NCI-H2107 treated with DMSO at 0.1 percent for 48 hours (cell line): ENCODE measurements around the gene SAMD1.
"Not testable (repeated sequence)": the region's sequence is repeated elsewhere in the genome, so short reads cannot be mapped to it uniquely, and the experiment has no call there.

Experiments used
- DNase-seq: peaks from one replicate; lab custom pipeline; 2025; ENCODE audit not compliant: unreplicated experiment; lab: John Stamatoyannopoulos, UW

Gene SAMD1

DNA sequence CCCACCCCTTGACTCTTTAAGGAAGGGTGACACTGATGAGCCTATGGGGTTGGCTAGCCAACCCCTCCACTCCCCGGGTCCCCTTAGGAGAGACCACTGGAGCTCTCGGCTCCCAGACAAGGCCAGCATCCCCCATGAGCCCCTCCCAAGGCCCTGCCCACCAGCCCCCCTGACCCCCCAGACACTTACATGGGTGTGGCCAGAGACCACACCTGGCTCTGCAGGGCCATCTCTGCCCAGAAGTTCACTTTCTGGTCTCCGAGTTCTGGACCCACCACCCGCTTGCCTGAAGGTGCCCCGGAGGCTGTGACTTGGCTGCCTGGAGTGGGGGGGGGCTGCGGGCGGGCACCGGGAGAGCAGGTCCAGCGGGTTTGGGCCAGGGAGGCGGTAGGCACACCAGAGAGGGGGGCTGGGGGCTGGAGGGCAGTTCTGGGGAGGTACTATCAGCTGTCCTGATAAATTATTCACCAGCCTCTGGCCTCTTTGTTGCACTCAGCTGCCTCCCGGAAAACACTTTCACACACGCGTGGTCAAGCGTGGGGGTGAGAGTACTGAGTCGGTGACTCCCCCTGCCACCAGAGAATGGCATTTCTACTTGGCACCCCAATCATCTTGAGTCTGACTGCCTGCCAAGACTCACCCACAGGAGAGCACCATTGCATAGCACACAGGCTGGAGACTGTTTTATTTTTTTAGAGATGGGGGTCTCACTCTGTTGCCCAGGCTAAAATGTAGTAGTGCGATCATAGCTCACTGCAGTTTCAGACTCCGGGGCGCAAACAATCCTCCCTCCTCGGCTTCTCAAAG is 28.6 kb downstream of the SAMD1 start, which contains the start of gene PALM3:
Gene PALM3, minus strand, starts transcription at position 326 of the 807 bp plus-strand sequence. Its CDS starts 96 bp downstream, at position 230.
- DNase-seq: no peak

DNA sequence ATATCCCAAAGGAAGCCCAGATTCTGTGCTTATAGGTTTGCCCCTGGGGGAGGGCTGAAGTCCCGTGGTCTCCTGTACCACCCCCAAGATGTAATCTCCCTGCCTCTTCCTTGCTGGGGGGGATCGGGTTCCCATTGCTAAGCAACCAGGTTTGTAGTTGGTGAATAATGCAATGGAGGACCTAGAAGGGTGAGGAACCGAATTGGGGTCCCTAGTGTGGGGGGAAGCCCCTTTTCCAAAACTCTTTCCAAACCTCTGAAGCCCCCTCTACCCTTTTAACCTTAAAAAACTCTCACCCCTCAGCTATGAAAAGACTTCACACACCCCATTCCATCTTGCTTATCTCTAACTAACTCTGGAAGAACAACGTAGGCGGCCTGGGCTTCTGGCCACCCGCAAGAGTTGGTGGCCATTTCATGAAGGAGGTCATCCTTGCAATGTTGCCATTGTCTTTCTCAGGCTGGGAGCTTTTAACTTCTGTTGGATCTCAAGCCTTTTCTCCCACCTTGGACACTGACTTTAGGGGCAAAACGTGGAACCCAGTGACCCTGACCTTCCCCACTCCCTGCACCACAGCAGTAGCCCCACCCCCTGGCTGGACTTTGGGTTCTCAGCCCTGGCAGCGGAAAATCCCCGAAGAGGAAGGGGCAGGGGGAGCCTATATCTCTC is 29.3 kb downstream of the SAMD1 start:
- no peak for DNase-seq

DNA sequence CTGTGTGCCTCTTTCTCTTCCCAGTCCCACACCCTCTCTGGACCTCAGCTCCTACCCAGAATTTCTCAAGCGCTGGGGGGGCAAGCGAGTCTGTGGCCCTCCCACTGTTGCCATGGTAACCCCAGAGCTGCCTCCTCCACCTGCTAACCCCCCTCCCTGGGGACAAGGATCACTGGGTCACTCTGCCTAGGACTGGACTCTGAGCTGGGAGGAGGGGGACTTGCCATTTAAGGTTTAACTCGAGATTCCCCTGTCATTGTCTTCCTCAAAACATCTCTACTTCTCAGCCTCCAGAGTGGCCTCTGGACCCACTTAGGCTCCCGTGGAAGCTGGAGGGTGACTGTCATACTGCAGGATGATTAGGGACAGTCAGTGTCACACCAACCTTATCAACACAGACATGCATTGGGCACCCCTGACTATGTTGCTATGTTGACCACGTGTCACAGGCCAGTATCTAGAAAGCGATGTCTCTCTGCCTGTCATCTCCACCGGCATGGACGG is 30.8 kb downstream of the SAMD1 start:
- DNase-seq: no peak

DNA sequence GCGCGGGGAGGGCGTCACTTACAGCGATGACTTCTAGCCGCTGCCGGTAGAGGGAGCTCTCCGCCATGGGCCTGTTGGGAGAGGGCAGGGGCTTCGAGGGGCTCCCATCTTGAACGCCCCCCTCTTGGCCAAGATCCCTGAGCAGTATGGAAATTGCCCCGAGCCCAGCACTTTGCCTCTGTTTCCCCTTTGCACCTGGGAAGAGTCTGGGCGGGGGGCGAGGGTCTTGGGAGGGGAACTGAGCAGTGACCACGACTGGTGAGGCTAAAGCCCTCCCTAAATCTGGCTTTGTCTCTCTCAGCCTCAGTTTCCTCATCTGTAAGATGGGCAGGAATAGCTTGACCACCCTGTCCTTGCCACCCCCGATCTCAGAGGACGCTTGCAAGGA is 31.5 kb downstream of the SAMD1 start:
- DNase-seq: no peak

DNA sequence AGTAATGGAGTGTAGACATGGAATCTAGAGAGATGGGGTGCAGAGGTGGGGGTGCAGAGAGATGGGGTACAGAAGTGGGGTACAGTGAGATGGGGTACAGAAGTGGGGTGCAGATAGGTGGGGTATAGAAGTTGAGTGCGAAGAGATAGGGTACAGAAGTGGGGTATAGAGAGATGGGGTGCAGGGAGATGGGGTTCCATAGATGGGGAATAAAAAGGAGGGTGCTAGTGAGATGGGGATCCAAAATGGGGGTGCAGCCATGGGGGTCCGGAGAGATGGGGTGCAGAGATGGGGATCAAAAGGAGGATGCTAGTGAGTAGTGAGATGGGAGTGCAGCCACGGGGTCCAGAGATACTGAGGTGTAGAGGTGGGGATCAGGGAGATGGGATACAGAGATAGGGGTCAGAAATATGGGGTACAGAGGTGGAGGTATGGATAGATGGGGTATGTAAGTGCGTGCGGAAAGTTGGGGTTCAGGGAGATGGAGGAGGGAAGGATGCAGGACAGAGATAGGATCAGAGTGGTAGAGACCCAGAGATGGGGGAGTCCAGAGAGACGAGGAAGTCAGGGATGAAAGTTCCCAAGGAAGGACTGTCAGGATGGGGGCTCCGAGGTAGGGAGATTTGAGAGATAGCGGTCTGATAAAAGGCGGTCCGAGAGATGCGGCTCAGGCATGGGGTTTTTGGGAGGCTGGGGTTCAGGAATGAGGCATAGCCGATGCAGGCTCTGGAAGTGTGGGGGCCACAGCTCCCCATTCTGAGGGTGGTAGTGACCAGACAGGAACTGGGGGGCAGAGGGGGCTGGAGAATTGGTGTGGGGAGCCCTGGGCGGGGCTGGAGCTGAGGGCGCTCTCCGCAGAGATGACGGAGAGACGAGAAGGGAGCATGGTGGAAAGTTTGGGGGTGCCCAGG is 32.1 kb downstream of the SAMD1 start:
- no peak for DNase-seq

DNA sequence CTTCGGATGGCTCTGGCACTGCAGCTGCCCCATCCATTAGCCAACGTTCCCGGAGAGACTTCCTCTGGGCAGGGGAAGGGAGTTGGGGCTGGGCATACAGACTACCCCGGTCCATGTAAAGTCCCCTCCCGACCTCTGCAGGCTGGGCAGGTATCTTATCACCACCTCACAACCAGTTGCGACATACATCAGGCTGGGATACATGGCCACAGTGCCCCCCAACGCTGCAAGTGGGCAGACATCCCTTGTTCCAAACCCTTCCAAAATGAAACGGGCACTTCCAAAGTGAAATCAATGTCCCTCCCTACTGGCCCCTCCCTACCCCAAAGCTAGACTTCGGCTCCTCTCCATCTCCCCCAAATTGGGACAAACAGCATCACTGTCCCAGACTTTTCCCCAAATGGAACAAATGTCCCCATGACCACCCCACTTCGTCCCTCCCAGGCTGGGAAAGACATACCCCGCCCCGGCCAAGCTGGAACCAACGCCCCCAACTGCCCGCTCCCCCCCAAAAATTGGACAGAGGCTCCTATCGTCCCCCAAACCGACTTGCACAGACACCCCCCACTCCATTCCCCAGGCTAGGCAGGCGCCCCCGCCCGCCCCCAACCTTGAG is 33.7 kb downstream of the SAMD1 start:
- no peak for DNase-seq

DNA sequence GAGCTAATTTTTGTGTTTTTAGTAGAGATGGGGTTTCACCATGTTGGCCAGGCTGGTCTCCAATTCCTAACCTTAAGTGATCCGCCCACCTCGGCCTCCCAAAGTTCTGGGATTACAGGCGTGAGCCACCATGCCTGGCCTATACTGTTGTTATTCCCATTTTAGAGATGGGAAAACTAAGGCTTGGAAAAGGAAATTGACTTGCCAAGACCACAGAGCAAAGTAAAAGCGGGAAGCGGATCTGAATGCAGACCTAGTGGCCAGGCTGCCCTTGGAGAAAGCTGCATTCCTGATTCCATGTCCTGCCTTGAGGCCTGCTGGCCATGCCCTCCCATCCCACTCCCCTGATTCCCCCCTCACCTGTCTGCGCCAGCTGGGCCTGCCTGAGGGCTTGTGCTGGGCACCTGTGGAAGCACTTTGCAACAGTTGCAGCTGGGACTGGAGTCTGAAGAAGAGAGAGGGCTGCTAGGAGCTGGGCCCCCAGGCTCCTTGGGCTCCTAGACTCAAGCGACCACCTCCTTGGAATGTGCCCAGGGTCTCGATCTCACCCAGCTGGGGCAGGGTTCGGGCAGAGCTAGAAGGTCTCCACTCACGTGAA is 34.4 kb downstream of the SAMD1 start:
- no peak for DNase-seq

DNA sequence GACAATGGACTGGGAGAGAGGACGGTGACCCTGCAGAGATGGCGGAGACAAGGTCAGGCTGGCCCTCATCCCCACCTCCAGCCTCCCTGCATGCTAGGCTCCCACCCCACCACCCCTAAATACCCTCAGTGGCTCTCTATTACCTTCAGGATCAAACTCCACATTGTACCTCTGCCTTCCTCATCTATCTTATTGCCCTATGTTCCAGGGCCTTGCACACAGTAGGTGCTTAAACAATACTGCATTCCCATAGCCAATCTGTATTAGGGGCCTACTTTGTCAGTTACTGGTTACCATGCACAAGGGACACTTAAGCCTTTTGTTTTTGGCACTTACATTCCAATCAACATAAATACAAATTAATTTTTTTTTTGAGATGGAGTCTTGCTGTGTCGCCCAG is 35.2 kb downstream of the SAMD1 start:
- no peak for DNase-seq

DNA sequence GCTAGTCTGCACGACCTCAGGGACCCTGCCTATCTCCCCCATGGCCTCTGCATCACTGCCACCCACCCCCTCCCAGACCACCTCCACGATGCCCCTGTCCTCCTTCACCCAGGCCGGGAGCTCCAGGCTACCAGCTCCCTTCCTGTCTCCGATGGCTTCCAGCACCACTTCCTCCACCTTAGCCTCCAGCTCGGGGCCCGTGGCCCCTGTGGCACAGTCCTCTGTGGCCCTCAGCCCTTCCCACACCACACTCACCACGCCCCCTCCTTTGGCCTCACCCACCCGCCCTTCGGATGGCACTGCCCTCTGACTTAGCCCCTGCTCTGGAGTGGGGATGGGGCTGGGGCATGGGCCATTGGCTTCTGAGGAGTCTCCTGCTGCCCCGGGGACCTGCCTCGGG is 35.8 kb downstream of the SAMD1 start:
- DNase-seq: no peak

DNA sequence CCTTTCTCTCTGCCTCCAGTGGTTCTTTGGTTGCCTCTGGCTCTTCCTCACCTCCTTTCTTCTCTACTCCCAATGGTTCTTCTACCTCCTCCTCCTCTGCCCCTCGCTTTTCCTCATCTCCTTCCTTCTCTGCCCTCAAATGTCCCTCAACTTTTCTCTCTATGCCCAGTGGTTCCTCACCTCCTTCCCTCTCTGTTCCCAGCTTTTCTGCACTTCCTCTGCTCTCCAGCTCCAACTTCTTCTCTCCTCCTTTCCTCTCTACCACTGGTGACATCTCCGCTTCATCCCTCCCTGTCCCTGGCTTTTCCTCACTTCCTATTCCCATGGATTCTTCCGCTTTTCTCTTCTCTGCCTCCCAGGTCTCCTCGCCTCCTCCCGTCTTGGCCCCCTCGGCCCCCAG is 36.5 kb downstream of the SAMD1 start:
- DNase-seq: no peak

DNA sequence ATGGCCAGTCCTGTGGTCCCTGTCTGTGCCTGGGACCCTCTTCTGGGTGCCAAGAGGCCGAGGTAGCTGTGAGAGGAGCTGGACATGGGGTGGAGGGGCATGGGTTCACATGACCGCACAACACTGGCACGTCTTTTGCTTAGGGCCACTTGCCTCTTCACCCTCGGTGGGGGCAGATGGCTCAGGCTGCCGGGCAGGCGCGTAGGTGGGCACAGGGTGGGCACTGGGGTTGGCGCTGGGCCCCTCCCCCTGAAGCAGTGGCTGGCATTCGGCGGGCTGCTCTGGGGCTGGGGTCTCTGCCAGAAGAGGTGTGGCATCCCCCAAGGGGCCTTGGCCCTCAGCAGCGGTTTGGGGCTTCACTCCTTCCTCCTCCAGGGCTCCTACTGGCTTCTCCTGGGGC is 37.1 kb downstream of the SAMD1 start:
- no peak for DNase-seq

DNA sequence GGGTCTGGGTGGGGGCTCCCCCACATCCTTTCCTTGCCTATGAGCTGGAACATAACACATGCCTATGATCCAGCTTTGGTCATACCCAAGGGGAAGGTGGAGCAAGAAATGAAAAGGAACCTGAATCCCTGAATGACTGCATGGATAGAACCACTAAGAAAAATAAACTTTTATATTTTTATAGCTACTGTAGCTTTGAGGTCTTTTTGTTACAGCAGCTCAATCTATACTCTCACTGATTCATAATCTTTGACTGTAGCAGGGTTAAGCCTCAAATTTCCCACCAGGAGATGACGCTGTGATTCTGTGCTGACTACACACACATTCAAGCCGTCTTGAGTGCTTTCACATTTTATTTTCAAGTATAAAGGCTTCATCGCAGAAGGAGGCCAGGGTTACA is 37.5 kb downstream of the SAMD1 start:
- DNase-seq: no peak

DNA sequence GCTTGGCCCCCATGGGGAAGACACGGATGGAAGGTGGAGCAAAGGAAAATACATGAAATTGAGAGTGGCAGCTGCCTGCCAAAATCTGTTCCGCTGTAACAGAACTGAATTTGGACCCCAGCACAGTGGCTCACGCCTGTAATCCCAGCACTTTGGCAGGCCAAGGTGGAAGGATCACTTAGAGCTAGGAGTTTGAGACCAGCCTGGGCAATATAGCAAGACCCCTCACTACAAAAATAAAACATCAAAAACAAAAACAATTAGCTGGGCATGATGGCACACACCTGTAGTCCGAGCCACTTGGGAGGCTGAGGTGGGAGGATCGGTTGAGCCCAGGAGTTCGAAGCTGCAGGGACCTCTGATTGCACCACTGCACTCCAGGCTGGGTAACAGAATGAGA is 38.1 kb downstream of the SAMD1 start:
- DNase-seq: no peak

DNA sequence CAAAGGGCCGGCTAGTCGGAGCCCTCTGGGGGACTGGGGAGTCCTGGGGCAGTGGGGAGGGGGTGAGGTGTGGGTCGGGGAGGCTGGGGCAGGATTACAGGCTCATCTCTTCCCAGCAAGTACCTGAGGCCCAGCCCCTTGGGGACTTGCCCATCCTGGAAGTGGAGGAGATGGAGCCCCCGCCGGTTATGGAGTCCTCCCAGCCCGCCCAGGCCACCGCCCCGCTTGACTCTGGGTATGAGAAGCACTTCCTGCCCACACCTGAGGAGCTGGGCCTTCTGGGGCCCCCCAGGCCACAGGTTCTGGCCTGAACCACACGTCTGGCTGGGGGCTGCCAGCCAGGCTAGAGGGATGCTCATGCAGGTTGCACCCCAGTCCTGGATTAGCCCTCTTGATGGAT is 38.6 kb downstream of the SAMD1 start:
- no peak for DNase-seq

DNA sequence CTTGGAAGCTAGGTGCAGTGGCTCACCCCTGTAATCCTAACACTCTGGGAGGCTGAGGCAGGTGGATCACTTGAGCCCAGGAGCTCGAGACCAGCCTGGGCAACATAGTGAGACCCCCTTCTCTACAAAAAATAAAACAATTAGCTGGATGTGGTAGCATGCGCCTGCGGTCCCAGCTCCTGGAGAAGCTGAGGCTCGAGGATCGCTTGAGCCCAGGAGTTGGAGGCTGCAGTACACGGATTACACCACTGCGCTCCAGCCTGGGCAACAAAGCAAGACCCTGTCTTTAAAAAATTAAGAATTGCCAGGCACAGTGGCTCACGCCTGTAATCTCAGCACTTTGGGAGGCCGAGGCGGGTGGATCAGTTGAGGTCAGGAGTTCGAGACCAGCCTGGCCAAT is 39.6 kb downstream of the SAMD1 start:
- DNase-seq: not testable (repeated sequence)

DNA sequence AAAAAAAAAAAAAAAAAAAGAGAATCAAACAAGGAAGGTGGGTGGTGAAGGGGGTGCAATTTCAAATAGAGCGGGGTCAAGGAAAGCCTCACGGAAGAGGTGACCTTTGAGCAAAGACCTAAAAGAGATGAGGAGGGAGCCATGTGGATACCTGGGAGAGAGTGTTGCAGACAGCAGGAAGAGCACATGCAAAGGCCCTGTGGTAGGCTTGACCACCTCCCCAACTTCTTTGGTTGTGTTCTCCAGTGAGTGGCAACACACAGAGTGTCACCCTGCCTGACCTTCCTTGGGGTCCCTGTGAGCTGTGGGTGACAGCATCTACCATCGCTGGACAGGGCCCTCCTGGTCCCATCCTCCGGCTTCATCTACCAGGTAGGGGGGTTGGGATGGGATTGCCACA is 40.0 kb downstream of the SAMD1 start:
- no peak for DNase-seq

DNA sequence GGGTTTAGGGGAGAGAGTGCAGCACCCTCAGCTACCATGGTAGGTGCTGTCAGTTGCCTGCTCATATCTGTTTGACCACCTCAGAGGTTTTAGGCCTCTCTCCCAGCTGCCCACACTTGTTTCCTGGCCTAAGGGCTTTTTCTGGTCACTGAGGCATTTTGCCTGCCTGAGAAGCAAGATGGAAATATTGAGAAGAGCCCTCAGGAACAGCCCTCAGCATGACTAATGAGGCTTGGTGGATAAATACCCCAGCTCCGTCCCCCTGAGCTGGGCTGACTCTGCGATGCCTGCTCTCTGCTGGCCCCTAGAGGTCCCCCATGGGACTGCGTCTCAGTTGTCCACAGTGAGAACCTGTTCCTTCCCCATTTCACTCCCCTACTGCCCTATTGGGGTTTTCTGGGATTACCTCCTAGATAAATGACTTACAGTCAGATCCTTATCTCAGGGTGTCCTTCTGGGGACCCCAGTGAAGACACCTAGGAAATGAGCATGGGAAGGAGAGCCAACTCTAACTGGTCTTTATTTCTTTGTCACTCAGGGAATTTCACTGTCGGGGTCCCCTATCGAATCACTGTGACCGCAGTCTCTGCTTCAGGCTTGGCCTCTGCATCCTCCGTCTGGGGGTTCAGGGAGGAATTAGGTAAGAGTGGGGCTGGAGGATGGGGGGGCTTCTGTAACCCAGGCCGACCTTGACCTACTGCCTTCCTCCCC is 42.0 kb downstream of the SAMD1 start:
- DNase-seq: no peak

DNA sequence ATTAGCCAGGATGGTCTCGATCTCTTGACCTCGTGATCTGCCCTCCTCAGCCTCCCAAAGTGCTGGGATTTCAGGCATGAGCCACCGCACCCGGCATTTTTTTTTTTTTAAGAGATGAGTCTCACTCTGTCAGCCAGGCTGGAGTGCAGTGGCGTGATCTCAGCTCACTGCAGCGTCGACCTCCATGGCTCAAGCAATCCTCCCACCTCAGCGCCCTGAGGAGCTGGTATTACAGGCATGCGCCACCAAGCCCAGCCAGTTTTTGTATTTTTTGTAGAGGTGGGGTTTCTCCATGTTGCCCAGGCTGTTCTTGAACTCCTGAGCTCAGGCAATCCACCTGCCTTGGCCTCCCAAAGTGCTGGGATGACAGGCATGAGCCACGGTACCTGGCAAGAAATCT is 42.7 kb downstream of the SAMD1 start:
- not testable (repeated sequence) for DNase-seq

DNA sequence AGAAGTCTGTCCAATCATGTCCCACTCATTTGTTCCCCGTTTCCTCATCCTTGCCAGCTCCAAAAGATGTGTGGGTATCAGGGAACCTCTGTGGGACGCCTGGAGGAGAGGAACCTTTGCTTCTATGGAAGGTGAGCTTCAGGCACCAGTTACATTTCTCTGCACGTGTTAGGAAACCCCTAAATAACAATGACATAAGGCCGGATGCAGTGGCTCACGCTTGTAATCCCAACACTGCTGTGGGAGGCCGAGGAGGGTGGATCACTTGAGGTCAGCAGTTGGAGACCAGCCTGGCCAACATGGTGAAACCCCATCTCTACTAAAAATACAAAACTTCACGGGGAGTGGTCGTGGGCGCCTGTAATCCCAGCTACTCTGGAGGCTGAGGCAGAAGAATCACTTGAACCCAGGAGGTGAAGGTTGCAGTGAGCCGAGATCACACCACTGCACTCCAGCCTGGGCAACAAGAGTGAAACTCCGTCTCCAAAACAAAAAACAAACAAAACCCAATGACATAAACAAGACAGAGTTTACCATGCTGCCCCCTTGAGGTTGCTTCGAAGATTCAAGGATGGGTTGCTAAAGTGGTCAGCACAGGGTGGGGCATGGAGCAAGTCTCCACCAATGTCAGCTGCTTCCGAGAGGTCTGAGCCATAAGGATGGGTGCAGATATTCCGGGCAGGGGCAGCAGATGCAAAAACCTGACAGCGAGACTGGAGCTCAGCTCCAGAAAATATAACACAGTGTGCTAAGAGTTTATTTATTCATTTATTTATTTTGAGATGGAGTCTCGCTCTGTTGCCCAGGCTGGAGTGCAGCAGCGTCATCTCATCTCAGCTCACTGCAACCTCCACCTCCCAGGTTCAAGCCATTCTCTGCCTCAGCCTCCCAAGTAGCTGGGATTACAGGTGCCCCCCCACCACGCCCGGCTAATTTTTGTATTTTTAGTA is 47.6 kb downstream of the SAMD1 start:
- DNase-seq: not testable (repeated sequence)
